ENCODE results near the gene TJAP1.
"Not testable (repeated sequence)": the region's sequence is repeated elsewhere in the genome, so short reads cannot be mapped to it uniquely, and the experiment has no call there.

TJAP1 gene

GRCh38 chr6:43524483-43524961 lies 47.2 kb downstream of the TJAP1 start:
- TF ChIP-seq, protein P1, sequence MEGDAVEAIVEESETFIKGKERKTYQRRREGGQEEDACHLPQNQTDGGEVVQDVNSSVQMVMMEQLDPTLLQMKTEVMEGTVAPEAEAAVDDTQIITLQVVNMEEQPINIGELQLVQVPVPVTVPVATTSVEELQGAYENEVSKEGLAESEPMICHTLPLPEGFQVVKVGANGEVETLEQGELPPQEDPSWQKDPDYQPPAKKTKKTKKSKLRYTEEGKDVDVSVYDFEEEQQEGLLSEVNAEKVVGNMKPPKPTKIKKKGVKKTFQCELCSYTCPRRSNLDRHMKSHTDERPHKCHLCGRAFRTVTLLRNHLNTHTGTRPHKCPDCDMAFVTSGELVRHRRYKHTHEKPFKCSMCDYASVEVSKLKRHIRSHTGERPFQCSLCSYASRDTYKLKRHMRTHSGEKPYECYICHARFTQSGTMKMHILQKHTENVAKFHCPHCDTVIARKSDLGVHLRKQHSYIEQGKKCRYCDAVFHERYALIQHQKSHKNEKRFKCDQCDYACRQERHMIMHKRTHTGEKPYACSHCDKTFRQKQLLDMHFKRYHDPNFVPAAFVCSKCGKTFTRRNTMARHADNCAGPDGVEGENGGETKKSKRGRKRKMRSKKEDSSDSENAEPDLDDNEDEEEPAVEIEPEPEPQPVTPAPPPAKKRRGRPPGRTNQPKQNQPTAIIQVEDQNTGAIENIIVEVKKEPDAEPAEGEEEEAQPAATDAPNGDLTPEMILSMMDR (IDR thresholded peaks at IDR 0.05; ENCODE audit: low read depth, low read length), result no peak

GRCh38 chr6:43532201-43532600 lies 54.8 kb downstream of the TJAP1 start:
- TF ChIP-seq, protein P1 (IDR thresholded peaks at IDR 0.05; ENCODE audit: low read depth, low read length), result no peak
- H3K9me3 ChIP-seq, result no peaks in the 10 kb centered on the region
- DNase-seq, result no peak
- H3K27me3 ChIP-seq, result no peaks in the 10 kb centered on the region
- H3K4me3 ChIP-seq (ENCODE audit: low read depth, low read length), result no peak overlapping the region
- peaks cover 78% of the 10 kb centered on the region for H3K36me3 ChIP-seq
- no peaks in the 10 kb centered on the region for H3K4me1 ChIP-seq

More at GRCh38 chr6:43524483-43524961, 47.2 kb downstream of the TJAP1 start:
- H3K4me3 ChIP-seq (ENCODE audit: low read depth, low read length), result no peak overlapping the region
- no peaks in the 10 kb centered on the region for H3K27me3 ChIP-seq
- DNase-seq, result no peak
- H3K4me1 ChIP-seq, result no peaks in the 10 kb centered on the region
- peaks cover 96% of the 10 kb centered on the region for H3K36me3 ChIP-seq
- H3K9me3 ChIP-seq, result no peaks in the 10 kb centered on the region

- not testable (repeated sequence) for DNase-seq; H3K27me3 ChIP-seq; H3K4me1 ChIP-seq; H3K4me3 ChIP-seq (ENCODE audit: low read depth, low read length); H3K9me3 ChIP-seq
- H3K36me3 ChIP-seq, result peaks cover 79% of the 10 kb centered on the region
These were observed 61.6 kb downstream of the TJAP1 start for GRCh38 chr6:43538986-43539385.

- H3K27me3 ChIP-seq; H3K4me3 ChIP-seq (ENCODE audit: low read depth, low read length); DNase-seq; H3K9me3 ChIP-seq; H3K4me1 ChIP-seq: not testable (repeated sequence)
- H3K36me3 ChIP-seq, result peaks cover 83% of the 10 kb centered on the region
These were observed 62.0 kb downstream of the TJAP1 start for GRCh38 chr6:43539409-43539808.

GRCh38 chr6:43540507-43540906 lies 63.1 kb downstream of the TJAP1 start:
- Histone ChIP-seq H3K36me3 (peaks cover 84% of the 10 kb centered on the region), H3K27me3 (no peaks in the 10 kb centered on the region), H3K4me3 (ENCODE audit: low read depth, low read length) (no peak overlapping the region), H3K9me3 (no peaks in the 10 kb centered on the region), H3K4me1 (no peaks in the 10 kb centered on the region)
- no peak for DNase-seq
- TF ChIP-seq, protein P1 (IDR thresholded peaks at IDR 0.05; ENCODE audit: low read depth, low read length), result no peak

DNA sequence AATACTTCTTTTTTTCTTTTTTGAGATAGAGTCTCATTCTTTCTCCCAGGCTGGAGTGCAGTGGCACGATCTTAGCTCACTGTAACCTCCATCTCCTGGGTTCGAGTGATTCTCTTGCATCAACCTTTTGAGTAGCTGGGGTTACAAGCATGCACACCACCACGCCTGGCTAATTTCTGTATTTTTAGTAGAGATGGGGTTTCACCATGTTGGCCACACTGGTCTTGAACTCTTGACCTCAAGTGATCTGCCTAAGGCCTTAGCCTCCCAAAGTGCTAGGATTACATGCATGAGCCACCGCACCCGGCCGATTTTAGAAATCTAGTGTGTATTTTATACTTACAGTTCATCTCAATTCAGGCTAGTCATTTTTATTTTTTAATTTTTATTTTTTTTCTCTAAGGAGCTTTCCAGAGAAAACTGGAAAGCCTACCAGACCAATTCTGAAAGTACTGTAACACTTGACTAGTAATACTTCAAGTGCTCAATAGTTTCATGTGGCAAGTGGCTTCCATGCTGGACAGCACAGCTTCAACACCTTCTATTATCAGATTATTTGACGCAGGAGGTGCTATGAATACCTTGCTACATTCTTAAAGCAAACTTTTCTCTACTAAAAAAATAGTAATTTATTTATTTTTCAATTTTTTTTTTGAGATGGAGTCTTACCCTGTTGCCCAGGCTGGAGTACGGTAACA lies 64.6 kb downstream of the TJAP1 start:
- TF ChIP-seq, protein P1 (IDR thresholded peaks at IDR 0.05; ENCODE audit: low read depth, low read length), result no peak
- no peaks in the 10 kb centered on the region for H3K9me3 ChIP-seq
- peaks cover 88% of the 10 kb centered on the region for H3K36me3 ChIP-seq
- DNase-seq, result no peak
- no peaks in the 10 kb centered on the region for H3K4me1 ChIP-seq
- no peaks in the 10 kb centered on the region for H3K27me3 ChIP-seq
- no peak overlapping the region for H3K4me3 ChIP-seq (ENCODE audit: low read depth, low read length)

- Histone ChIP-seq H3K9me3 (no peaks in the 10 kb centered on the region), H3K36me3 (peaks cover 94% of the 10 kb centered on the region), H3K27me3 (no peaks in the 10 kb centered on the region), H3K4me3 (ENCODE audit: low read depth, low read length) (no peak overlapping the region), H3K4me1 (no peaks in the 10 kb centered on the region)
- no peak for DNase-seq
- TF ChIP-seq, protein P1 (IDR thresholded peaks at IDR 0.05; ENCODE audit: low read depth, low read length), result no peak
These were observed 67.1 kb downstream of the TJAP1 start for GRCh38 chr6:43544461-43544860.
